HFFc6 (cell line): ENCODE data around the gene SLC16A3. TPM values are rescaled to one million over a fixed set of nuclear protein-coding genes. Genes with fewer than 3 reads are reported as not detected.

Experiments used
- DNase-seq: peaks from one replicate; pipeline ENCODE4 v3.0.0-alpha.2; 2018
- H3K27ac Mint-ChIP-seq: 2 replicates; pipeline ENCODE4 v1.8.0; 2020; ENCODE audit warnings: mild to moderate bottlenecking, mixed read lengths
- H3K27me3 Mint-ChIP-seq: 2 replicates; pipeline ENCODE4 v1.8.0; 2021; ENCODE audit warnings: mild to moderate bottlenecking, moderate library complexity, mixed read lengths; ENCODE audit not compliant: insufficient read depth
- H3K36me3 Mint-ChIP-seq: 2 replicates; pipeline ENCODE4 v1.8.0; 2021; ENCODE audit warnings: low read depth, mixed read lengths
- H3K4me1 Mint-ChIP-seq: 2 replicates; pipeline ENCODE4 v1.8.0; 2020; ENCODE audit warnings: low read depth, mixed read lengths
- H3K4me3 Mint-ChIP-seq: 2 replicates; pipeline ENCODE4 v1.8.0; 2020; ENCODE audit warnings: mild to moderate bottlenecking, moderate library complexity, mixed read lengths
- H3K9me3 Mint-ChIP-seq: 2 replicates; pipeline ENCODE4 v1.8.0; 2020; ENCODE audit warnings: mild to moderate bottlenecking, mixed read lengths
- CTCF ChIP-seq: fragments of 200-600 bp; sonication (generic); IDR thresholded peaks from 2 replicates; pipeline ENCODE4 v1.5.0; 2021; ENCODE audit warnings: antibody characterized with exemption, mild to moderate bottlenecking
- total RNA-seq, 6 experiments: library from RNA; stranded (reverse); fragmentation: NEBNext Ultra II Directional; extraction: Animal tissue kit (Norgen Biotek cat#: 25700); gene quantifications; 2 replicates in 1 of 6; 3 replicates in 5 of 6; pipeline ENCODE4 v1.2.3, GENCODE V29; 2021

The SLC16A3 gene
- total RNA-seq, 6 experiments from 2014 or later = 475 to 624 (median 523) TPM

- DNase-seq = no peak
- Mint-ChIP-seq H3K4me1 (peaks cover 72% of the 10 kb centered on the region), H3K9me3 (peaks cover 41% of the 10 kb centered on the region), H3K4me3 (peak overlapping the region; percentile 2; the same call in 1 of the 2 replicates), H3K27me3 (peaks cover 77% of the 10 kb centered on the region), H3K27ac (peak overlapping the region; percentile 25), H3K36me3 (peaks cover 46% of the 10 kb centered on the region)
- no peak for TF ChIP-seq CTCF
Observed at GRCh38 chr17:82242698-82242976, 13.8 kb downstream of the SLC16A3 start.

- Mint-ChIP-seq H3K27me3 (peaks cover 82% of the 10 kb centered on the region), H3K9me3 (peaks cover 46% of the 10 kb centered on the region), H3K36me3 (peaks cover 50% of the 10 kb centered on the region), H3K27ac (peak overlapping the region; percentile 25), H3K4me3 (peak overlapping the region; percentile 2; the same call in 1 of the 2 replicates), H3K4me1 (peaks cover 75% of the 10 kb centered on the region)
- TF ChIP-seq CTCF = no peak
- DNase-seq = peak; percentile 68
Observed at GRCh38 chr17:82242977-82243647, 14.3 kb downstream of the SLC16A3 start.

- peaks cover 84% of the 10 kb centered on the region for H3K27me3 Mint-ChIP-seq
- TF ChIP-seq CTCF = no peak
- peaks cover 71% of the 10 kb centered on the region for H3K4me1 Mint-ChIP-seq
- peak overlapping the region; percentile 39 for H3K4me3 Mint-ChIP-seq
- no peak for DNase-seq
- H3K9me3 Mint-ChIP-seq = peaks cover 50% of the 10 kb centered on the region
- peak overlapping the region; percentile 75 for H3K27ac Mint-ChIP-seq
- H3K36me3 Mint-ChIP-seq = peaks cover 54% of the 10 kb centered on the region
Observed at GRCh38 chr17:82243648-82244412, 15.0 kb downstream of the SLC16A3 start.

GRCh38 chr17:82244413-82245133 is 15.7 kb downstream of the SLC16A3 start:
- peak; percentile 75 for TF ChIP-seq CTCF
- H3K4me1 Mint-ChIP-seq = peaks cover 68% of the 10 kb centered on the region
- peak; percentile 51 for DNase-seq
- H3K36me3 Mint-ChIP-seq = peaks cover 57% of the 10 kb centered on the region
- peaks cover 88% of the 10 kb centered on the region for H3K27me3 Mint-ChIP-seq
- peak overlapping the region; percentile 39 for H3K4me3 Mint-ChIP-seq
- peak overlapping the region; percentile 75 for H3K27ac Mint-ChIP-seq
- H3K9me3 Mint-ChIP-seq = peaks cover 51% of the 10 kb centered on the region

- Mint-ChIP-seq H3K4me3 (peak overlapping the region; percentile 39; the same call in 1 of the 2 replicates), H3K9me3 (peaks cover 51% of the 10 kb centered on the region), H3K27me3 (peaks cover 91% of the 10 kb centered on the region), H3K36me3 (peaks cover 57% of the 10 kb centered on the region), H3K4me1 (peaks cover 62% of the 10 kb centered on the region), H3K27ac (peak overlapping the region; percentile 85)
- DNase-seq = no peak
- no peak for TF ChIP-seq CTCF
Observed at GRCh38 chr17:82245134-82246039, 16.5 kb downstream of the SLC16A3 start.
